GM23338 (cell line): Measurements from ENCODE around the gene BCR. TPM values are rescaled to one million over a fixed set of nuclear protein-coding genes. Genes with fewer than 3 reads are reported as not detected.

Source experiments
- ATAC-seq: fragments of 200-7000 bp; cut with Tn5 transposase; 3 replicates; pipeline ENCODE4 v1.9.1; 2020
- DNase-seq: peaks from one replicate; pipeline ENCODE4 v3.0.0-alpha.2; 2015; ENCODE audit warnings: low spot score
- H2AFZ ChIP-seq: fragments of 200-600 bp; sonication (generic); 2 replicates; pipeline ENCODE4 v1.8.0; 2016; ENCODE audit warnings: antibody characterized with exemption, mild to moderate bottlenecking, moderate library complexity
- H3F3A ChIP-seq: fragments of 200-600 bp; sonication (generic); replicated peaks from 2 replicates; pipeline ENCODE4 v1.8.0; 2017; ENCODE audit warnings: antibody characterized with exemption, mixed run types, low read depth
- H3K27ac ChIP-seq: fragments of 200-600 bp; sonication (generic); 2 replicates; pipeline ENCODE4 v1.6.1; 2016; ENCODE audit warnings: low read depth
- H3K27me3 ChIP-seq: fragments of 200-600 bp; sonication (generic); 2 replicates; pipeline ENCODE4 v1.8.0; 2016; ENCODE audit warnings: mild to moderate bottlenecking, mixed run types, moderate library complexity; ENCODE audit not compliant: insufficient read depth
- H3K36me3 ChIP-seq: fragments of 200-600 bp; sonication (generic); 2 replicates; pipeline ENCODE4 v1.8.0; 2016; ENCODE audit warnings: mild to moderate bottlenecking; ENCODE audit not compliant: insufficient read depth
- H3K4me1 ChIP-seq: fragments of 200-600 bp; sonication (generic); 2 replicates; pipeline ENCODE4 v1.8.0; 2016; ENCODE audit warnings: mild to moderate bottlenecking, moderate library complexity; ENCODE audit not compliant: insufficient read depth
- H3K4me2 ChIP-seq: fragments of 200-600 bp; sonication (generic); 2 replicates; pipeline ENCODE4 v1.7.1; 2017; ENCODE audit warnings: mixed run types
- H3K4me3 ChIP-seq: fragments of 200-600 bp; sonication (generic); 2 replicates; pipeline ENCODE4 v1.6.1; 2016; ENCODE audit warnings: mixed run types
- H3K79me2 ChIP-seq: fragments of 200-600 bp; sonication (generic); replicated peaks from 2 replicates; pipeline ENCODE4 v1.8.0; 2017; ENCODE audit warnings: mild to moderate bottlenecking; ENCODE audit not compliant: insufficient read depth
- H3K9me2 ChIP-seq: fragments of 200-600 bp; sonication (generic); 2 replicates; pipeline ENCODE4 v1.8.0; 2017; ENCODE audit not compliant: insufficient read depth
- H4K20me1 ChIP-seq: fragments of 200-600 bp; sonication (generic); replicated peaks from 2 replicates; pipeline ENCODE4 v1.8.0; 2017; ENCODE audit warnings: mild to moderate bottlenecking; ENCODE audit not compliant: insufficient read depth
- H3K27ac Mint-ChIP-seq: 2 replicates; pipeline ENCODE4 v1.8.0; 2020; ENCODE audit warnings: inconsistent platforms, mild to moderate bottlenecking, moderate library complexity, mixed read lengths
- H3K27me3 Mint-ChIP-seq: 3 replicates; pipeline ENCODE4 v1.8.0; 2022; ENCODE audit warnings: low read depth, mild to moderate bottlenecking, moderate library complexity, mixed read lengths, inconsistent platforms; ENCODE audit not compliant: insufficient read depth, poor library complexity
- H3K36me3 Mint-ChIP-seq: 3 replicates; pipeline ENCODE4 v1.8.0; 2021; ENCODE audit warnings: low read depth, mild to moderate bottlenecking, inconsistent platforms, moderate library complexity, mixed read lengths
- H3K4me1 Mint-ChIP-seq: 3 replicates; pipeline ENCODE4 v1.8.0; 2020; ENCODE audit warnings: mild to moderate bottlenecking, inconsistent platforms, mixed read lengths
- H3K4me3 Mint-ChIP-seq: 3 replicates; pipeline ENCODE4 v1.8.0; 2021; ENCODE audit warnings: moderate library complexity, mild to moderate bottlenecking, inconsistent platforms, mixed read lengths
- H3K9me3 Mint-ChIP-seq: 3 replicates; pipeline ENCODE4 v1.8.0; 2020; ENCODE audit warnings: moderate library complexity, mild to moderate bottlenecking, inconsistent platforms, mixed read lengths
- EZH2 ChIP-seq: fragments of 200-600 bp; sonication (generic); IDR thresholded peaks from one replicate; pipeline ENCODE4 v1.8.0; 2017; ENCODE audit warnings: antibody characterized with exemption, mild to moderate bottlenecking, low read depth; ENCODE audit not compliant: unreplicated experiment
- EZH2phosphoT487 ChIP-seq: fragments of 200-600 bp; sonication (generic); IDR thresholded peaks from one replicate; pipeline ENCODE4 v1.8.1; 2018; ENCODE audit warnings: antibody characterized with exemption; ENCODE audit not compliant: unreplicated experiment
- POLR2AphosphoS5 ChIP-seq: IDR thresholded peaks from 2 replicates; pipeline ENCODE4 v1.6.1; 2016; ENCODE audit warnings: antibody characterized with exemption, low read depth
- ZNF114 ChIP-seq: fragments of 250-450 bp; sonication (Bioruptor Pico); IDR thresholded peaks from 2 replicates; pipeline ENCODE4 v1.5.0; 2020; ENCODE audit warnings: mild to moderate bottlenecking, moderate library complexity
- ZNF331 ChIP-seq: fragments of 250-450 bp; sonication (Bioruptor Pico); IDR thresholded peaks from 2 replicates; pipeline ENCODE4 v1.5.0; 2020; ENCODE audit warnings: low read depth, mild to moderate bottlenecking, moderate library complexity
- polyA plus RNA-seq: library from polyadenylated mRNA; unstranded; fragments of >200 nt; fragmentation: Nextera tagmentation; extraction: Ambion mirVana; gene quantifications from 2 replicates; pipeline ENCODE4 v1.2.1, GENCODE V29; 2016
- total RNA-seq: library from RNA; depleted of rRNA; stranded (reverse); fragments of >200 nt; shearing (Covaris generic); gene quantifications from 2 replicates; pipeline ENCODE4 v1.2.3, GENCODE V29; 2014
- TF ChIP-seq, protein P1 (sequence below): IDR thresholded peaks from one replicate; pipeline ENCODE4 v1.6.1; 2018; ENCODE audit warnings: antibody characterized with exemption; ENCODE audit not compliant: unreplicated experiment
- TF ChIP-seq, protein P2 (sequence below), 2 experiments: fragments of 200-600 bp in 1 of 2; sonication (generic) in 1 of 2; conservative IDR thresholded peaks; 2 replicates each; pipeline versions ENCODE4 v1.5.1 to v1.6.1; 2016 to 2017; ENCODE audit warnings: antibody characterized with exemption in 2 of 2, low read depth in 2 of 2, mild to moderate bottlenecking in 2 of 2, moderate library complexity in 1 of 2
- TF ChIP-seq, protein P3 (sequence below): fragments of 250-450 bp; sonication (Bioruptor Pico); IDR thresholded peaks from 2 replicates; pipeline ENCODE4 v1.5.0; 2020; ENCODE audit warnings: mild to moderate bottlenecking, moderate library complexity

The BCR gene
- total and polyA plus RNA-seq, 2 experiments from 2014 or later: 17.7 to 121 TPM

GRCh38 chr22:23266780-23267179 lies 86.5 kb downstream of the BCR start:
- no peaks in the 10 kb centered on the region for H3K27me3 ChIP-seq
- ATAC-seq (no peak), DNase-seq (no peak)
- H4K20me1 ChIP-seq: peaks cover 22% of the 10 kb centered on the region; the same call in 1 of the 2 replicates
- peaks cover 45% of the 10 kb centered on the region for H3K4me1 Mint-ChIP-seq
- TF ChIP-seq, protein P1, sequence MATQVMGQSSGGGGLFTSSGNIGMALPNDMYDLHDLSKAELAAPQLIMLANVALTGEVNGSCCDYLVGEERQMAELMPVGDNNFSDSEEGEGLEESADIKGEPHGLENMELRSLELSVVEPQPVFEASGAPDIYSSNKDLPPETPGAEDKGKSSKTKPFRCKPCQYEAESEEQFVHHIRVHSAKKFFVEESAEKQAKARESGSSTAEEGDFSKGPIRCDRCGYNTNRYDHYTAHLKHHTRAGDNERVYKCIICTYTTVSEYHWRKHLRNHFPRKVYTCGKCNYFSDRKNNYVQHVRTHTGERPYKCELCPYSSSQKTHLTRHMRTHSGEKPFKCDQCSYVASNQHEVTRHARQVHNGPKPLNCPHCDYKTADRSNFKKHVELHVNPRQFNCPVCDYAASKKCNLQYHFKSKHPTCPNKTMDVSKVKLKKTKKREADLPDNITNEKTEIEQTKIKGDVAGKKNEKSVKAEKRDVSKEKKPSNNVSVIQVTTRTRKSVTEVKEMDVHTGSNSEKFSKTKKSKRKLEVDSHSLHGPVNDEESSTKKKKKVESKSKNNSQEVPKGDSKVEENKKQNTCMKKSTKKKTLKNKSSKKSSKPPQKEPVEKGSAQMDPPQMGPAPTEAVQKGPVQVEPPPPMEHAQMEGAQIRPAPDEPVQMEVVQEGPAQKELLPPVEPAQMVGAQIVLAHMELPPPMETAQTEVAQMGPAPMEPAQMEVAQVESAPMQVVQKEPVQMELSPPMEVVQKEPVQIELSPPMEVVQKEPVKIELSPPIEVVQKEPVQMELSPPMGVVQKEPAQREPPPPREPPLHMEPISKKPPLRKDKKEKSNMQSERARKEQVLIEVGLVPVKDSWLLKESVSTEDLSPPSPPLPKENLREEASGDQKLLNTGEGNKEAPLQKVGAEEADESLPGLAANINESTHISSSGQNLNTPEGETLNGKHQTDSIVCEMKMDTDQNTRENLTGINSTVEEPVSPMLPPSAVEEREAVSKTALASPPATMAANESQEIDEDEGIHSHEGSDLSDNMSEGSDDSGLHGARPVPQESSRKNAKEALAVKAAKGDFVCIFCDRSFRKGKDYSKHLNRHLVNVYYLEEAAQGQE: no peak
- TF ChIP-seq ZNF114 (CRISPR knock-in tag) (no peak), EZH2phosphoT487 (no peak), ZNF331 (CRISPR knock-in tag) (no peak), POLR2AphosphoS5 (no peak)
- TF ChIP-seq, protein P2, sequence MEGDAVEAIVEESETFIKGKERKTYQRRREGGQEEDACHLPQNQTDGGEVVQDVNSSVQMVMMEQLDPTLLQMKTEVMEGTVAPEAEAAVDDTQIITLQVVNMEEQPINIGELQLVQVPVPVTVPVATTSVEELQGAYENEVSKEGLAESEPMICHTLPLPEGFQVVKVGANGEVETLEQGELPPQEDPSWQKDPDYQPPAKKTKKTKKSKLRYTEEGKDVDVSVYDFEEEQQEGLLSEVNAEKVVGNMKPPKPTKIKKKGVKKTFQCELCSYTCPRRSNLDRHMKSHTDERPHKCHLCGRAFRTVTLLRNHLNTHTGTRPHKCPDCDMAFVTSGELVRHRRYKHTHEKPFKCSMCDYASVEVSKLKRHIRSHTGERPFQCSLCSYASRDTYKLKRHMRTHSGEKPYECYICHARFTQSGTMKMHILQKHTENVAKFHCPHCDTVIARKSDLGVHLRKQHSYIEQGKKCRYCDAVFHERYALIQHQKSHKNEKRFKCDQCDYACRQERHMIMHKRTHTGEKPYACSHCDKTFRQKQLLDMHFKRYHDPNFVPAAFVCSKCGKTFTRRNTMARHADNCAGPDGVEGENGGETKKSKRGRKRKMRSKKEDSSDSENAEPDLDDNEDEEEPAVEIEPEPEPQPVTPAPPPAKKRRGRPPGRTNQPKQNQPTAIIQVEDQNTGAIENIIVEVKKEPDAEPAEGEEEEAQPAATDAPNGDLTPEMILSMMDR (conservative IDR thresholded peaks at IDR 0.05; ENCODE audit: low read depth in 2 of 2): no peak
- H3K27ac Mint-ChIP-seq: 0 out of 2 replicates have a peak overlapping the region, but pooled peaks have one; percentile 35
- no peaks in the 10 kb centered on the region; the same call in 1 of the 2 replicates for H3K36me3 ChIP-seq
- peaks cover 64% of the 10 kb centered on the region for H3K36me3 Mint-ChIP-seq
- H3K9me2 ChIP-seq: no peaks in the 10 kb centered on the region
- H3K4me1 ChIP-seq: peaks cover 21% of the 10 kb centered on the region
- no peaks in the 10 kb centered on the region for H3K9me3 Mint-ChIP-seq
- no peak overlapping the region for H3K4me3 ChIP-seq
- H3K27ac ChIP-seq: peak overlapping the region; percentile 55; the same call in 1 of the 2 replicates
- peaks cover 18% of the 10 kb centered on the region for H3K27me3 Mint-ChIP-seq
- H3K4me3 Mint-ChIP-seq: no peak overlapping the region; the same call in 2 of the 3 replicates
- H2AFZ ChIP-seq: no peak overlapping the region
- H3K4me2 ChIP-seq: no peak overlapping the region
- H3F3A ChIP-seq: 0 out of 2 replicates have a peak, but pooled peaks cover 8% of the 10 kb centered on the region
- peaks cover 12% of the 10 kb centered on the region; the same call in 1 of the 2 replicates for H3K79me2 ChIP-seq

DNA sequence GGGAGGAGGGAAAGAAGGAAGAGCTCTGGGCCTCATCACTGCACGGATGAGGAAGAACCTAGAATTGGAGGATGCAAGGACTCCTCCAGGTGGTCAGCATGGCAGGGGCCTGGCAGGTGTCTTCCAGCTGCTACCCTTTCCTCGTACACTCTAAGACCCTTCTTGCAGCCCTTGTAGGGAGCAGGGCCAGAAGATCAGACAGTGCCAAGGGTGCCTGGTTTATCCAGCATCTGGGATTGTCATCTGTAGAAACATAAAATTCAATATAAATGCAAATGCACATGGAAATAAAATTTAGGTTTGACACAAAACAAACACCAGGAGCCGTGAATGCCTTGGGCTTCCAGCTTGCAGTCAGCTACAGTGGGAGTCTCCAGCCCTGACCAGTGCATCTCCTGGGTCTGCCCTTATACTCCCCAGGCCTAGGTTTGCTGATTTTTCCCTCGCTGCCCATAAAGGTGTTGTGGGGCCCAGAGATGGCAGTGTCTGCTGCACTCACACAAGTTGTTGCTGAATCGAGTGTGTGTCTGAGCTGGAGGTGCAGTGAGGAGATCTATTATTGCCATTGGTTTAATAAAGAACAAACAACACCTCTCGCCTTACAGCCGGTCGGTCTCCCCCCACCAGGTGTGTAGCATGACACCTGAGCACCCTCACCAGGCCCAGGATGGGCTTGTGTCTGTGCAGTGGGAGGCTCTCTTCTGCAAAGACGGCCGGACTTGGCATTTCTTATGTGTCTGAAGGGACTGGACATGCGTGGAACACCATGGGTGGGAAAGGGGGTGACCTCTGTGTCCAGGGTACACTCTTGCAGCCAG lies 87.1 kb downstream of the BCR start:
- Histone ChIP-seq H3K36me3 (peaks cover 3% of the 10 kb centered on the region; the same call in 1 of the 2 replicates), H3K9me2 (no peaks in the 10 kb centered on the region), H3K27me3 (no peaks in the 10 kb centered on the region), H3K4me3 (no peak overlapping the region), H3K79me2 (peaks cover 12% of the 10 kb centered on the region; the same call in 1 of the 2 replicates), H3K4me2 (no peak overlapping the region), H3F3A (0 out of 2 replicates have a peak, but pooled peaks cover 8% of the 10 kb centered on the region), H2AFZ (no peak overlapping the region), H3K27ac (no peak overlapping the region; the same call in 1 of the 2 replicates), H3K4me1 (peaks cover 21% of the 10 kb centered on the region), H4K20me1 (peaks cover 22% of the 10 kb centered on the region; the same call in 1 of the 2 replicates)
- H3K9me3 Mint-ChIP-seq: no peaks in the 10 kb centered on the region
- ATAC-seq (no peak), DNase-seq (no peak)
- peaks cover 15% of the 10 kb centered on the region for H3K27me3 Mint-ChIP-seq
- no peak overlapping the region for H3K27ac Mint-ChIP-seq
- H3K4me3 Mint-ChIP-seq: no peak overlapping the region; the same call in 2 of the 3 replicates
- peaks cover 67% of the 10 kb centered on the region for H3K36me3 Mint-ChIP-seq
- peaks cover 42% of the 10 kb centered on the region for H3K4me1 Mint-ChIP-seq
- TF ChIP-seq EZH2: no peak
- TF ChIP-seq, protein P3, sequence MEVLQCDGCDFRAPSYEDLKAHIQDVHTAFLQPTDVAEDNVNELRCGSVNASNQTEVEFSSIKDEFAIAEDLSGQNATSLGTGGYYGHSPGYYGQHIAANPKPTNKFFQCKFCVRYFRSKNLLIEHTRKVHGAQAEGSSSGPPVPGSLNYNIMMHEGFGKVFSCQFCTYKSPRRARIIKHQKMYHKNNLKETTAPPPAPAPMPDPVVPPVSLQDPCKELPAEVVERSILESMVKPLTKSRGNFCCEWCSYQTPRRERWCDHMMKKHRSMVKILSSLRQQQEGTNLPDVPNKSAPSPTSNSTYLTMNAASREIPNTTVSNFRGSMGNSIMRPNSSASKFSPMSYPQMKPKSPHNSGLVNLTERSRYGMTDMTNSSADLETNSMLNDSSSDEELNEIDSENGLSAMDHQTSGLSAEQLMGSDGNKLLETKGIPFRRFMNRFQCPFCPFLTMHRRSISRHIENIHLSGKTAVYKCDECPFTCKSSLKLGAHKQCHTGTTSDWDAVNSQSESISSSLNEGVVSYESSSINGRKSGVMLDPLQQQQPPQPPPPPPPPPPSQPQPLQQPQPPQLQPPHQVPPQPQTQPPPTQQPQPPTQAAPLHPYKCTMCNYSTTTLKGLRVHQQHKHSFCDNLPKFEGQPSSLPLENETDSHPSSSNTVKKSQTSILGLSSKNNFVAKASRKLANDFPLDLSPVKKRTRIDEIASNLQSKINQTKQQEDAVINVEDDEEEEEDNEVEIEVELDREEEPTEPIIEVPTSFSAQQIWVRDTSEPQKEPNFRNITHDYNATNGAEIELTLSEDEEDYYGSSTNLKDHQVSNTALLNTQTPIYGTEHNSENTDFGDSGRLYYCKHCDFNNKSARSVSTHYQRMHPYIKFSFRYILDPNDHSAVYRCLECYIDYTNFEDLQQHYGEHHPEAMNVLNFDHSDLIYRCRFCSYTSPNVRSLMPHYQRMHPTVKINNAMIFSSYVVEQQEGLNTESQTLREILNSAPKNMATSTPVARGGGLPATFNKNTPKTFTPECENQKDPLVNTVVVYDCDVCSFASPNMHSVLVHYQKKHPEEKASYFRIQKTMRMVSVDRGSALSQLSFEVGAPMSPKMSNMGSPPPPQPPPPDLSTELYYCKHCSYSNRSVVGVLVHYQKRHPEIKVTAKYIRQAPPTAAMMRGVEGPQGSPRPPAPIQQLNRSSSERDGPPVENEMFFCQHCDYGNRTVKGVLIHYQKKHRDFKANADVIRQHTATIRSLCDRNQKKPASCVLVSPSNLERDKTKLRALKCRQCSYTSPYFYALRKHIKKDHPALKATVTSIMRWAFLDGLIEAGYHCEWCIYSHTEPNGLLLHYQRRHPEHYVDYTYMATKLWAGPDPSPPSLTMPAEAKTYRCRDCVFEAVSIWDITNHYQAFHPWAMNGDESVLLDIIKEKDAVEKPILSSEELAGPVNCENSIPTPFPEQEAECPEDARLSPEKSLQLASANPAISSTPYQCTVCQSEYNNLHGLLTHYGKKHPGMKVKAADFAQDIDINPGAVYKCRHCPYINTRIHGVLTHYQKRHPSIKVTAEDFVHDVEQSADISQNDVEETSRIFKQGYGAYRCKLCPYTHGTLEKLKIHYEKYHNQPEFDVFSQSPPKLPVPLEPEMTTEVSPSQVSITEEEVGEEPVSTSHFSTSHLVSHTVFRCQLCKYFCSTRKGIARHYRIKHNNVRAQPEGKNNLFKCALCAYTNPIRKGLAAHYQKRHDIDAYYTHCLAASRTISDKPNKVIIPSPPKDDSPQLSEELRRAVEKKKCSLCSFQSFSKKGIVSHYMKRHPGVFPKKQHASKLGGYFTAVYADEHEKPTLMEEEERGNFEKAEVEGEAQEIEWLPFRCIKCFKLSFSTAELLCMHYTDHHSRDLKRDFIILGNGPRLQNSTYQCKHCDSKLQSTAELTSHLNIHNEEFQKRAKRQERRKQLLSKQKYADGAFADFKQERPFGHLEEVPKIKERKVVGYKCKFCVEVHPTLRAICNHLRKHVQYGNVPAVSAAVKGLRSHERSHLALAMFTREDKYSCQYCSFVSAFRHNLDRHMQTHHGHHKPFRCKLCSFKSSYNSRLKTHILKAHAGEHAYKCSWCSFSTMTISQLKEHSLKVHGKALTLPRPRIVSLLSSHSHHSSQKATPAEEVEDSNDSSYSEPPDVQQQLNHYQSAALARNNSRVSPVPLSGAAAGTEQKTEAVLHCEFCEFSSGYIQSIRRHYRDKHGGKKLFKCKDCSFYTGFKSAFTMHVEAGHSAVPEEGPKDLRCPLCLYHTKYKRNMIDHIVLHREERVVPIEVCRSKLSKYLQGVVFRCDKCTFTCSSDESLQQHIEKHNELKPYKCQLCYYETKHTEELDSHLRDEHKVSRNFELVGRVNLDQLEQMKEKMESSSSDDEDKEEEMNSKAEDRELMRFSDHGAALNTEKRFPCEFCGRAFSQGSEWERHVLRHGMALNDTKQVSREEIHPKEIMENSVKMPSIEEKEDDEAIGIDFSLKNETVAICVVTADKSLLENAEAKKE (CRISPR knock-in tag): no peak
- no peak for TF ChIP-seq ZNF331 (CRISPR knock-in tag)
